ENCODE measurements around the gene PIP4K2B.
"Not testable (repeated sequence)": the region's sequence is repeated elsewhere in the genome, so short reads cannot be mapped to it uniquely, and the experiment has no call there.

The PIP4K2B gene

DNA sequence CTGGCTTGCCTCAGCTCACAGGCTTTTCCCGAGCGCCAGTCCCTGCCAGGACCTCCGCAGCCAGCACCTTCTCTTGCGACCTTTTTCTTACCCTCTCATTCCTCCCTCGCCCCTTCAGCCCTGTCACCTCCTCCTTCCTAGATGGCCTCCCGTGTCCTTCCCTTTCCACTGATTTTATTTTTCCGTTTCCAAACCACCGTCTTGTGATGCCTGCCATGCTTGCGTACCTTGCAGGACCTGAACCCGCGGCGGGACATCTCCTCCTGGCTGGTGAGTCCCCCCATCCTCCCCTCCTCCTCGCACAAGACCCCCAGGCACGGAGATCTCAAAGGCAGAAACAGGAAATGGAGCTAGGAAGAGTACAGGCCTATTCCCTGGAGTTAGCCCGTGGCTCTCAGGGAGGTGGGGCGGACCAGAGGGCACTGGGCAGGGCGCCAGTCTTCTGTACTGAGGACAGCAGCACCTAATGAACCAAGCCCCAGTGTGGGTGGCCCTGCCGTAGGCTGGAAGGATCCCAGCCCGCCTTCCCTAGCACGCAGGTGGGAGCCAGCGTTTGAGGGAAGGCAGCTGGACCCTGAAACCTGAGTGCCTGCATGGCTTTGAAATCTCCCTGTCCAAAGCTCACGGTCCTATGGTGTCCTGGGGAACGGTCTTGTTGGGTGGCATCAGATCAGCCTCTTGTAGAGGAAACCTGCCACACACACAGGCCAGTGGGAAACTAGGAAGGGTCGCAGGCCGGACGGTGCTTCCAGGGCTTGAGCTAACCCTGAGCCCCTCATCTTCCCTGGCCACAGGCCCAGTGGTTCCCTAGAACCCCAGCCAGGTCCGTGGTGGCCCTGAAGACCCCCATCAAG, 68.6 kb downstream of the PIP4K2B start:
- DNase-seq (ENCODE audit: low read depth), result no peak

DNA sequence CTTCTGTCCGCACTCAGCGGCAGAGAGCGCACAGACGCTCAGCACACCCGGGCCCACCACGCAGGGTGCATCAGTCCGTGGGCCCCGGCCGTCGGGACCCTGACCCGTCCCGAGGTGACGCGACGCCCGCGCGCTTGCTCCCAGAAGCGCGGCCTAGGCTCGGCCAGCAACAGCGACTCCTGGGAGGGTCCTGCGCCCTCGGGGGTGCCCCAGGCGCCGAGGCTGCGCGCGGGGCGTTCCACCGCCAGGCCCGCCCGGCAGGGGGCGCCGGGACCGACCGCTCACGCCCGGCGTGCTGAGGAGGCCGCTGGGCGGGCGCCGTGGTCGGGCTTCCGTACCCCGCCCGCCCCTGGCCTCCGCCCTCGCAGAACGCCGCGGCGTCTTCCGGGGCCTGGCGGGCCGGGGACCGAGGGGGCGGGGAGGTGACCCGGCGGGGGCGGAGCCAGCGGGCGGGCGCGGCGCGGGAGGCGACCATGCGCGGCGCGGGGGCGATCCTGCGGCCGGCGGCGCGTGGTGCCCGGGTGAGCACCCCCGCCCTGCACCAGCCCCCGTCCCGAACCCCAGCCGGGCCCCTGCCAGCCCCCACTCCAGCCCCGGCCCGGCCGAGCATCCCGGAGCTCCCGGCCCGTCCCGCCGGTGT, 69.3 kb downstream of the PIP4K2B start, which contains the start of gene CISD3:
Gene CISD3 (plus strand): TSS at position 456 of the 640 bp plus-strand sequence. CDS start 18 bp downstream, at position 474.
- DNase-seq (ENCODE audit: low read depth), result peak; percentile 79

DNA sequence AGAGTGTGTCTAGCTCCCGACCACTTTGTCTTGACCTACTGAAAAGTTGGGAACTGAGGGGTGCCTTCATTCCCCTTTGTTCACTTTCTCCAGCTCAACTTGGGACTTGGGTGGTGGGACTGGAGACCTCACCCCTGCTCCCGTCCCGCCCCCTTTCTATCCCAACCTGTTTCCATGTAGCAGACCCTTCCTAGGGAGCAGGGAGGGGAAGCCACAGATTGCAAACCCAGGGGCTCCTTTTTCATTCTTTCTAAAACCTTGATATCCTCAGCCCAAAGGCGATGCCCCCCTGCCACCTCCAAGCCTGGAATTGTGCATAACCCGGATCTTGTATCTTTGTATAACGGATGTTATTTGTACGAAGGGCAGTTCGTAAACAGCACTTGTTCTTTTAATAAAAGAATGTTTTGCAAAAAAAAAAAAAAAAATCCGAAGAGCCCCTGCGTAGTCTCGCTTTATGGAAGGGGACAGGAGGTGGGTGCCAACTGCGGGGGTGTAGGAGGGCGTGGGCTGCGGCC, 69.9 kb downstream of the PIP4K2B start:
- DNase-seq (ENCODE audit: low read depth), result no peak

DNA sequence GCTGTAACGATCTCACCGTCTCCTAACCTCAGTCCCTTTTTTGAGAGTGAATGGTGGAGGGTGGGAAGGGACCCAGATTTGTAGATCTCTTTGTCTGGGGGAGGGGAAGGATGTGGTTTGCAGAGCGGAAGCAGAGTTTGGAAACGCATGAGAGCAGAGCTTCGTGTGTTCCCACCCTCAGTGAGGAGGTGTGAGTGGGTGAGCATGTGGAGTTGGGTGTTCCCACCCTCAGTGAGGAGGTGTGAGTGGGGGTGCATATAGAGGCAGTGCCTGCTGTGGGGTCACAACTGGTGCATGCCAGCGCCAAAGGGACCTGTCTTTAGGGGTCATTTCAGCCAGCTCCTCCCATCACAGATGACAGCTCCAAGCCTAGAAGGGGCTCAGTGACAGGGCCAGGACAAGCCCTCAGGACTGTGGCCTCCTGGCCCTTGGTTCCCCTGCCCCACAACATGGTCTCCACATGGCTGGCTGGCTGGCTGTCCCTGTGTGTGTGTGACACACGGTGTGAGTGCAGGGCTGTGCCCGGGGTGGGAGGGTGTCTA, 71.0 kb downstream of the PIP4K2B start:
- peak; percentile 84 for DNase-seq (ENCODE audit: low read depth)

DNA sequence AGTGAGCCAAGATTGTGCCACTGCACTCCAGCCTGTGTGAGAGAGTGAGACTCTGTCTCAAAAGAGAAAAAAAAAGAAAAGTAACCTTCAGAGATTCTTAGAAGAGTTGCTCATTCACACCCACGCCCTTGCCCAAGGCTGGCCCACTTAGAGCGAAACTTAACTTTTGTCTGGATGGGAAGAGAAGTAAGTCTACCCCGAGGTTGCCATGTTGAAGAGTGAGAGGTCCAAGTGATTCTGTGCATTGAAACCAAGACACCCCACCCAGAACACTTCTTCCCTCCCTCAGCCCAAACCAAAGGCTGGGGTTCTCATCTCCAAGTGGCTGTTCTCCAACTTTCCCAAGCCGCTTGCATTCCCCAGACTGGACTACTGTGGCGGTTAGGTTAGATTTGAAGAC, 71.6 kb downstream of the PIP4K2B start:
- DNase-seq (ENCODE audit: low read depth), result peak; percentile 80

DNA sequence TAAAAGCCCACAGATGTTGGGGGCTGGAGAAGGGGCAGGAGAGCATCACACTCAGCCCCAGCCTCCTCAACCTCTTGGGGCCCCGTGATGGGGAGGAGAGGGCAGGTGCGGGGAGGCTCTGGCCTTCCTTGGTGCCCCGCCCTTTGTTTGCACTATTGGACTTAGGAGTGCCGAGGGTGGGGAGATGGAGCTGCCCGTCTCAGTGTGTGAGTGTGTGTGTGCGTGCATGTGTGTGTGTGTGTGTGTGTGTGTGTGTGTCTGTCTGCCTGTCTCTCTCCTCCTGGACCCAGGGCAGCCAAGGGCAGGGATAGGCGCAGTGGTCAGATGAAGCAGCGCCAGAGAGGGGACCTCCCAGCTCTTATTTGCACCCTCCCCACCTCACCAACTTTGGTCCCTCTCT, 73.2 kb downstream of the PIP4K2B start:
- DNase-seq (ENCODE audit: low read depth), result not testable (repeated sequence)

DNA sequence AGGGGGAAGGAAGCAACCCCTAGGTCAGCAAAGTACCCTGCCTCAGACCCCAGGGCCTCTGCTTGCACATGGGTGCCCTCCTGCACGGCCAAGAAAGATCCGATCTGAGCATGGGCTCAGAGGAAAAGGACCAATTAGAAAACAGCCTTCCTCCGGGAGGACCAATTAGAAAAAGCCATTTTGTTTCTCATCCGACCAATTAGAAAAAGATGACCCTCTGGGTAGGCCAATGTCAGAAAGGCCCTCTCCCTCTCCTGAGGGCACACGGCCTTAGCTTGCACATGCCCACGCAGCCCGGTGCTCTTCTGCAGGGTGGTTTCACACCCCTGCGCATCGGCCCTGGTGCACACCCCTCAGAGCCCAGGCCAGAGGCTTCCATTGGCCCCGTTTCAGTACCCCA, 74.3 kb downstream of the PIP4K2B start:
- DNase-seq (ENCODE audit: low read depth), result no peak

DNA sequence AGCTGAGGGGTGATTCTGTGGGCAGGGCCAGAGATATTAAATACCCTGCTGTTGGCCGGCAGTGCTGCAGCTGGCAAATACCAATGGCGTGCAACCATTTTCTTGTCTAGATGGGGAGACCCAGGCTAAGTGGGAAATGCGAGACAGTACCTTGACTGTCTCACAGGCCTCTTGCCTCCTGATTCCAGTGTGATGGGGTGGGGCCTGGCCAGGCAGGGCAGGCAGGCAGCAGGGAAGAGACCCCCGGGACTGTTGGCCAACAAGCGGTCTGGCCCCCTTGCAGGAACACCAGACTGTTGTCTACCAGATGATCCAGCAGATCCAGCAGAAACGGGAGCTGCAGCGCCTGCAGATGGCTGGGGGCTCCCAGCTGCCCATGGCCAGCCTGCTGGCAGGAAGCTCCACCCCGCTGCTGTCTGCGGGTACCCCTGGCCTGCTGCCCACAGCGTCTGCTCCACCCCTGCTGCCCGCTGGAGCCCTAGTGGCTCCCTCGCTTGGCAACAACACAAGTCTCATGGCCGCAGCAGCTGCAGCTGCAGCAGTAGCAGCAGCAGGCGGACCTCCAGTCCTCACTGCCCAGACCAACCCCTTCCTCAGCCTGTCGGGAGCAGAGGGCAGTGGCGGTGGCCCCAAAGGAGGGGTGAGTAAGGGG, 74.9 kb downstream of the PIP4K2B start:
- no peak for DNase-seq (ENCODE audit: low read depth)

DNA sequence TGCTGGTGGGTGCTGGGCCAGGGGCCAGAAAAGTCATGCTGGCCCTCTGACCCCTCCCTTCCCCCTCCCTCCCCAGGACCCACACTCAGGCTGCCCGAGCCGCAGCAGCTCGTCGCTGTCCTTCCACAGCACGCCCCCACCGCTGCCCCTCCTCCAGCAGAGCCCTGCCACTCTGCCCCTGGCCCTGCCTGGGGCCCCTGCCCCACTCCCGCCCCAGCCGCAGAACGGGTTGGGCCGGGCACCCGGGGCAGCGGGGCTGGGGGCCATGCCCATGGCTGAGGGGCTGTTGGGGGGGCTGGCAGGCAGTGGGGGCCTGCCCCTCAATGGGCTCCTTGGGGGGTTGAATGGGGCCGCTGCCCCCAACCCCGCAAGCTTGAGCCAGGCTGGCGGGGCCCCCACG, 77.6 kb downstream of the PIP4K2B start:
- no peak for DNase-seq (ENCODE audit: low read depth)

DNA sequence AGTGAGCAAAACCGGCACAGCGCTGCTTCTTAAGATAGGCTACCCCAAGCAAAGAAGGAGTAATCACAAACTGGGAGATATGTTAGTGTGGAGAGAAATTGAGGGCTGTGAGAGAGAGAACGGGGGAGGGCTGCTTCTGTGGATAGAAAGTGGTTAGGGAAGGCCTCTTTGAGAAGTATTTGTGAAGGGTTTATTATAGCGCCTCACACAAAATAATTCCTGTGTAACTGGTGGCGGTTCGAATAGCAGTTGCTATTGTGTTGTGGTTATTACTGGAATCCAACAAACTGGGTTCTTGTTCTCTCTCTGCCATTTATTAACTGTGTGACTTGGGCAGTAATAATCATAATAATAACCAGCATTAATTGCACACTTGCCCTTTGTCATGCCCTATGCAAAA, 78.4 kb downstream of the PIP4K2B start:
- no peak for DNase-seq (ENCODE audit: low read depth)

DNA sequence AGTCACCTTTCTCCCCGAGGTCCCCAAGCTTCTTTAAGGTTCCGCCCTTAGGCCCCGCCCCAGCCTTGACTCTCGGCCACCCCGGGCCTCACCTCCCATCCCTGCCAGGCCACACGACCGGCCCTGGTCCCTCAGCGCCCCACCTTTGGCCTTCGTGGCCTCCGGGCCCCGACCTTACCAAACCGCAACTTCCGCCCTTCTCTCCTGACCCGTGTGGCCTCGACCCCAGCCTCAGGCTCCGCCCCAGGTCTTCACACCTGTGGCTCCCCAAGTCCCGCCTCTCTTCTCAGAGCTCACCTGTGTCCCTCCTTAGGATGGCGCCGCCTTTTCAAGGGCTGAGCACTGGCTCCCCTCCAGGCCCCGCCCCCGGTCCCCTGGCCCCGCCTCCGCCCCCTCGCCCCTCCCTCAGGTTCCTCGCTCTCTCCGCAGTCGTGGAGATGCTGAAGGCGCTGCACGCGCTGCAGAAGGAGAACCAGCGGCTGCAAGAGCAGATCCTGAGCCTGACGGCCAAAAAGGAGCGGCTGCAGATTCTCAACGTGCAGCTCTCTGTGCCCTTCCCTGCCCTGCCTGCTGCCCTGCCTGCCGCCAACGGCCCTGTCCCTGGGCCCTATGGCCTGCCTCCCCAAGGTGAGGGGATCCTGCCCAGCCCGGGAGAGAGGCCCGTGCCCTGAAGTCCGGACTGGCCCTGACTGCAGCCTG, 79.3 kb downstream of the PIP4K2B start:
- no peak for DNase-seq (ENCODE audit: low read depth)

DNA sequence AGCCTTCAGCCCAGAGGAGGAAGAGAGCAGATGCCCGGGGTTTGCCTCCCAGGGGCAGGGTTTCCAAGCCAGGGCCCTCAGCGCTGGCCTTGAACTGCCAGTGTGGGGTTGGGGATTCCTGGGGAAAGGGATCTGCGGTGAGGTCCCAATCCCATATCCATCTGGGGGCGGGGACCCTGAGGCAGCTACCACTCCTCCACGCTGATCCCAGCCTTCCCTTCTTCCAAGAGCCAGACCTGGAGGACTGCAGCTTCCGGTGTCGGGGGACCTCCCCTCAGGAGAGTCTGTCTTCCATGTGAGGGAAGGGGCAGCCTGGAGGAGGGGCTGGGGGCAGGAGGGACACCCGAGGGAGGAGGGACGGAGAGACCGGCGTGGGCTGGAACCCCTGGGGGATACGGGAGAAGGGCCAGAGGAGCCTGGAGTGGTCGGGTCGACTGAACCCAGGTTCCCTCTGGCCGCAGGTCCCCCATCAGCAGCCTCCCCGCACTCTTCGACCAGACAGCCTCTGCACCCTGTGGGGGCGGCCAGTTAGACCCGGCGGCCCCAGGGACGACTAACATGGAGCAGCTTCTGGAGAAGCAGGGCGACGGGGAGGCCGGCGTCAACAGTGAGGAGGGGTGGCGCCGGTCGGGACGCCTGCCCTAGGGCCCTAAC, 79.9 kb downstream of the PIP4K2B start:
- no peak for DNase-seq (ENCODE audit: low read depth)

DNA sequence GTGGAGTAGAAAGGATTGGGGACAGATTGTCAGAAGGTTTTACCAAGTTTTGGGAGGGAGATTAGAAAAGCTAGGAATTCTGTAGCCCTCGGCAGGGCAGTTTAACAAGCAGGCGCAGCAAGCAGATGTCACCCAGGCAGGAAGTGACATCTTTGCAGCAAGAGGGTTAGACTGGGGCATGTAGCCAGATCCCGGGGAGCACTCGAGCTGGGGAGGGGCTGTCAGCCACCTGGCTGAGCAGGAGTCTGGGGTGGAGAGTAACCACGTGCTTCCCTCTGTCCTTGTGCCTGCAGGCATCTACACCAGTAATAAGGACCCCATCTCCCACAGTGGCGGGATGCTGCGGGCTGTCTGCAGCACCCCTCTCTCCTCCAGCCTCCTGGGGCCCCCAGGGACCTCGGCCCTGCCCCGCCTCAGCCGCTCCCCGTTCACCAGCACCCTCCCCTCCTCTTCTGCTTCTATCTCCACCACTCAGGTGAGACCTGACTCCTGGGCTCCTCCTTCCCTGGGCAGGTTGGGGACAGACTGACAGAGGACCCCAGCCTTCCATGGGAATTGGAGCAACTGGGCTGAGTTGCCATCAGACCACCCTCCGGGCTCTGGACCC, 82.1 kb downstream of the PIP4K2B start:
- DNase-seq (ENCODE audit: low read depth), result no peak

DNA sequence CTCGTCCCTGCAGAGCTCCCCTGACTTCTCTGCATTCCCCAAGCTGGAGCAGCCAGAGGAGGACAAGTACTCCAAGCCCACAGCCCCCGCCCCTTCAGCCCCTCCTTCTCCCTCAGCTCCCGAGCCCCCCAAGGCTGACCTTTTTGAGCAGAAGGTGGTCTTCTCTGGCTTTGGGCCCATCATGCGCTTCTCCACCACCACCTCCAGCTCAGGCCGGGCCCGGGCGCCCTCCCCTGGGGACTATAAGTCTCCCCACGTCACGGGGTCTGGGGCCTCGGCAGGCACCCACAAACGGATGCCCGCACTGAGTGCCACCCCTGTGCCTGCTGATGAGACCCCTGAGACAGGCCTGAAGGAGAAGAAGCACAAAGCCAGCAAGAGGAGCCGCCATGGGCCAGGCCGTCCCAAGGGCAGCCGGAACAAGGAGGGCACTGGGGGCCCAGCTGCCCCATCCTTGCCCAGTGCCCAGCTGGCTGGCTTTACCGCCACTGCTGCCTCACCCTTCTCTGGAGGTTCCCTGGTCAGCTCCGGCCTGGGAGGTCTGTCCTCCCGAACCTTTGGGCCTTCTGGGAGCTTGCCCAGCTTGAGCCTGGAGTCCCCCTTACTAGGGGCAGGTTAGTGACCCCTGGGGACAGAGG, 82.9 kb downstream of the PIP4K2B start:
- DNase-seq (ENCODE audit: low read depth), result no peak
